HCT116 (cell line): ENCODE data around the gene GPR32. TPM values are rescaled to one million over a fixed set of nuclear protein-coding genes. Genes with fewer than 3 reads are reported as not detected.

Experiments used
- ATAC-seq: fragments of 200-7000 bp; cut with Tn5 transposase; 2 replicates; pipeline ENCODE4 v1.9.1; 2020; ENCODE audit warnings: mild to moderate bottlenecking, moderate library complexity
- BruUV-seq: library from RNA; stranded (reverse); fragments of 400-500 nt; replicated peaks from 2 replicates; lab custom pipeline; 2021; lab: Mats Ljungman, UMichigan
- CTCF ChIA-PET: fragments of 300-600 bp; sonication (Branson Sonifier 250); formaldehyde crosslinking; loops from one replicate; lab custom pipeline; 2021; ENCODE audit warnings: antibody characterized with exemption; lab: Charles Lee
- POLR2A ChIA-PET: fragments of 300-600, 350-600 bp; sonication (Branson Sonifier 250); formaldehyde crosslinking; loops from one replicate; lab custom pipeline; 2021; ENCODE audit warnings: antibody characterized with exemption; lab: Charles Lee
- RAD21 ChIA-PET, 2 experiments: fragments of 300-600 bp; sonication (Branson Sonifier 250); formaldehyde crosslinking; loops; one replicate each; lab custom pipeline; 2023; ENCODE audit warnings: low total read pairs in 2 of 2; ENCODE audit not compliant: uncharacterized antibody in 2 of 2, unreplicated experiment in 2 of 2, low non-redundant PET in 1 of 2; lab: Charles Lee
- DNase-seq: peaks from one replicate; pipeline ENCODE4 v3.0.0-alpha.2; 2010; ENCODE audit warnings: low read depth, low spot score
- H2AFZ ChIP-seq: fragments of 200-600 bp; shearing (Covaris generic), sonication (generic); 2 replicates; pipeline ENCODE4 v1.6.1; 2017; ENCODE audit warnings: low read depth, mixed run types, mixed read lengths, antibody characterized with exemption, low read length; ENCODE audit not compliant: poor library complexity, severe bottlenecking
- H3K27ac ChIP-seq: 2 replicates; pipeline ENCODE4 v1.5.1; 2012; ENCODE audit warnings: low read depth, low read length
- H3K27me3 ChIP-seq: fragments of 200-600 bp; sonication (generic); 2 replicates; pipeline ENCODE4 v1.6.1; 2016; ENCODE audit warnings: mixed run types, low read length, mixed read lengths; ENCODE audit not compliant: insufficient read depth
- H3K36me3 ChIP-seq, 2 experiments: fragments of 200-500 bp in 1 of 2; fragments of 200-600 bp in 1 of 2; sonication (Bioruptor generic) in 1 of 2; sonication (generic) in 1 of 2; 2 replicates each; pipeline versions ENCODE4 v1.5.1 to v1.6.1; 2014 to 2016; ENCODE audit warnings: low read length in 2 of 2, inconsistent platforms in 1 of 2, mixed read lengths in 1 of 2, mixed run types in 1 of 2; ENCODE audit not compliant: insufficient read depth in 2 of 2, control insufficient read depth in 1 of 2
- H3K4me1 ChIP-seq, 2 experiments: fragments of 200-600 bp in 1 of 2; sonication (generic) in 1 of 2; 2 replicates each; pipeline versions ENCODE4 v1.5.1 to v1.6.1; 2012 to 2017; ENCODE audit warnings: low read length in 2 of 2, inconsistent platforms in 1 of 2, mild to moderate bottlenecking in 1 of 2, mixed read lengths in 1 of 2, mixed run types in 1 of 2, moderate library complexity in 1 of 2; ENCODE audit not compliant: insufficient read depth in 2 of 2, control insufficient read depth in 1 of 2
- H3K4me2 ChIP-seq: fragments of 200-600 bp; sonication (generic); 2 replicates; pipeline ENCODE4 v1.6.1; 2017; ENCODE audit warnings: mixed run types, low read length, mixed read lengths
- H3K4me3 ChIP-seq, 2 experiments: fragments of 200-600 bp in 1 of 2; sonication (generic) in 1 of 2; replicated peaks in 1 of 2; 2 replicates each; pipeline ENCODE4 v1.5.1; 2011 to 2016; ENCODE audit warnings: low read length in 2 of 2, control low read depth in 1 of 2, low read depth in 1 of 2, mild to moderate bottlenecking in 1 of 2, mixed read lengths in 1 of 2, mixed run types in 1 of 2
- H3K79me2 ChIP-seq: fragments of 200-600 bp; sonication (generic); 2 replicates; pipeline ENCODE4 v1.6.1; 2017; ENCODE audit warnings: mild to moderate bottlenecking, mixed run types, low read length, moderate library complexity, mixed read lengths; ENCODE audit not compliant: insufficient read depth
- H3K9ac ChIP-seq: fragments of 200-600 bp; sonication (generic); 2 replicates; pipeline ENCODE4 v1.6.1; 2016; ENCODE audit warnings: low read length, mixed read lengths
- H3K9me2 ChIP-seq: fragments of 200-600 bp; sonication (generic), shearing (Covaris generic); 2 replicates; pipeline ENCODE4 v1.6.1; 2017; ENCODE audit warnings: mixed run types, mild to moderate bottlenecking, moderate library complexity; ENCODE audit not compliant: insufficient read depth
- H3K9me3 ChIP-seq, 2 experiments: fragments of 200-500 bp in 1 of 2; fragments of 200-600 bp in 1 of 2; sonication (Bioruptor generic) in 1 of 2; sonication (generic) in 1 of 2; 2 replicates each; pipeline ENCODE4 v1.6.1; 2014 to 2017; ENCODE audit warnings: low read length in 2 of 2, mixed read lengths in 2 of 2, inconsistent platforms in 1 of 2, low read depth in 1 of 2, mild to moderate bottlenecking in 1 of 2, mixed run types in 1 of 2, moderate library complexity in 1 of 2; ENCODE audit not compliant: control insufficient read depth in 1 of 2, insufficient read depth in 1 of 2
- H4K20me1 ChIP-seq: fragments of 200-600 bp; sonication (generic), shearing (Covaris generic); 2 replicates; pipeline ENCODE4 v1.6.1; 2017; ENCODE audit warnings: mixed run types, mild to moderate bottlenecking, moderate library complexity; ENCODE audit not compliant: insufficient read depth
- CEBPB ChIP-seq: IDR thresholded peaks from 2 replicates; pipeline ENCODE4 v1.6.1; 2012; ENCODE audit warnings: low read depth
- CTCF ChIP-seq, 3 experiments: fragments of 200-600 bp in 1 of 3; sonication (generic) in 1 of 3; IDR thresholded peaks in 2 of 3; conservative IDR thresholded peaks in 1 of 3; 2 replicates each; pipeline ENCODE4 v1.5.1; 2012 to 2017; ENCODE audit warnings: low read depth in 2 of 3, low read length in 2 of 3, antibody characterized with exemption in 1 of 3, borderline replicate concordance in 1 of 3, control low read depth in 1 of 3, mild to moderate bottlenecking in 1 of 3, mixed read lengths in 1 of 3, mixed run types in 1 of 3, moderate library complexity in 1 of 3; ENCODE audit not compliant: insufficient read depth in 1 of 3
- EZH2phosphoT487 ChIP-seq: fragments of 200-600 bp; IDR thresholded peaks from 2 replicates; pipeline ENCODE4 v1.6.1; 2018; ENCODE audit warnings: antibody characterized with exemption, borderline replicate concordance
- JUND ChIP-seq: IDR thresholded peaks from 2 replicates; pipeline ENCODE4 v1.6.1; 2012
- MAX ChIP-seq: IDR thresholded peaks from 2 replicates; pipeline ENCODE4 v1.6.1; 2012
- SP1 ChIP-seq: IDR thresholded peaks from 2 replicates; pipeline ENCODE4 v1.6.1; 2012; ENCODE audit warnings: low read depth
- YY1 ChIP-seq: IDR thresholded peaks from 2 replicates; pipeline ENCODE4 v1.6.1; 2011; ENCODE audit warnings: low read length, low read depth, moderate library complexity, mild to moderate bottlenecking; ENCODE audit not compliant: insufficient replicate concordance; ENCODE audit errors: extremely low read depth
- ZBTB33 ChIP-seq: IDR thresholded peaks from 2 replicates; pipeline ENCODE4 v1.6.1; 2011; ENCODE audit warnings: mild to moderate bottlenecking, low read length, moderate library complexity; ENCODE audit not compliant: insufficient replicate concordance; ENCODE audit errors: extremely low read depth
- ZFX ChIP-seq: fragments of 450-650 bp; IDR thresholded peaks from 2 replicates; pipeline ENCODE4 v1.6.1; 2017
- intact Hi-C: fragments of 100-400 bp; cut with micrococcal nuclease; formaldehyde crosslinking; loops from 2 replicates; pipeline ENCODE4 v1.10.0; 2022
- total RNA-seq: library from RNA; stranded (reverse); gene quantifications from one replicate; pipeline ENCODE4 v1.2.1, GENCODE V29; 2021; ENCODE audit not compliant: unreplicated experiment

GPR32 gene
- total RNA-seq, 1 experiment from 2014 or later = not detected

GRCh38 chr19:50818859-50819472 is 48.7 kb downstream of the GPR32 start:
- DNase-seq = no peak
- Histone ChIP-seq H3K27ac (no peak overlapping the region; the same call in 1 of the 2 replicates), H3K9me3 (peaks cover 0 to 7% of the 10 kb centered on the region in 2 experiments; a peak in 1 of 4 replicates), H3K9ac (no peak overlapping the region), H4K20me1 (no peaks in the 10 kb centered on the region), H3K36me3 (no peaks in the 10 kb centered on the region), H2AFZ (no peak overlapping the region)
- POLR2A ChIA-PET = no interaction called here
- TF ChIP-seq CEBPB (no peak), ZFX (no peak), SP1 (no peak), ZBTB33 (no peak), YY1 (no peak), JUND (no peak), CTCF (IDR thresholded peaks at IDR 0.05 in 2 of 3, conservative IDR thresholded peaks at IDR 0.05 in 1 of 3; ENCODE audit: borderline replicate concordance in 1 of 3, insufficient read depth in 1 of 3, low read depth in 2 of 3, low read length in 2 of 3) (no peak), EZH2phosphoT487 (no peak), MAX (no peak)
- TF ChIP-seq, all 23 proteins: peak for 0
- CTCF ChIA-PET = no interaction called here
- RAD21 ChIA-PET = no interaction called here
- Histone ChIP-seq H3K27me3 (no peaks in the 10 kb centered on the region), H3K9me2 (no peaks in the 10 kb centered on the region), H3K4me2 (peak overlapping the region; percentile 94), H3K4me1 (peaks cover 24 to 52% of the 10 kb centered on the region in 2 experiments), H3K4me3 (peak overlapping the region; percentile 51 to 64; a peak in 2 of 4 replicates), H3K79me2 (no peaks in the 10 kb centered on the region)
- BruUV-seq = no TSS peak
- intact Hi-C loops = no loop called here
- no peak for ATAC-seq
